ENCODE data around the gene ABCC4. TPM values are rescaled to one million over a fixed set of nuclear protein-coding genes. Genes with fewer than 3 reads are reported as not detected.

ABCC4 gene
- total and polyA plus RNA-seq, 2 experiments from 2014 or later = 4.3 to 12.2 TPM

DNA sequence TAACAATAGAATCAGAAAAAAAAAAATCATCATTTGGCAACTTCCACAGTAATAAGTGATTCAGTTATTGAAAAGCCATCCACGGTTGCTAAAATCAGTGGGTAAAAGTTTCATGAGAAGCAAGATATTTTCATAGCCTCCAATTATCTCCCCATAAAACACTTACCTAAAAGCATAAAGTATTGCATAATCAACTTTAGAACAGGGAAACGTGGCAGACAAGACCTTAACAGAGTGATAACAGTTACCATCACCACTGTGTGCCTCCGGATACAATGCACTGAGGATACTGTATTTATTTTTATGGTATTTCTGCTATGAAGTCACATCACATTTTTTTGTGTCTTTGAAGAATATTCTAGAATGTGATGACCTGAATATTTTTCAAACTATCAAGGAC lies 37.0 kb downstream of the ABCC4 start:
- Histone ChIP-seq H3K27me3 (ENCODE audit: insufficient read depth) (no peaks in the 10 kb centered on the region), H3K79me2 (replicated peaks; ENCODE audit: insufficient read depth) (no peaks in the 10 kb centered on the region), H3K36me3 (ENCODE audit: insufficient read depth) (no peaks in the 10 kb centered on the region), H3F3A (replicated peaks; ENCODE audit: low read depth) (no peaks in the 10 kb centered on the region), H3K27ac (ENCODE audit: low read depth) (no peak overlapping the region), H3K9me2 (ENCODE audit: insufficient read depth) (no peaks in the 10 kb centered on the region), H4K20me1 (replicated peaks; ENCODE audit: insufficient read depth) (no peaks in the 10 kb centered on the region), H3K4me1 (ENCODE audit: insufficient read depth) (no peaks in the 10 kb centered on the region), H3K4me2 (no peak overlapping the region), H2AFZ (no peak overlapping the region), H3K4me3 (no peak overlapping the region)
- ATAC-seq (no peak), DNase-seq (ENCODE audit: low spot score) (no peak)
- TF ChIP-seq STAT1 (IDR thresholded peaks at IDR 0.05; ENCODE audit: unreplicated experiment) (no peak), ZNF114 (CRISPR knock-in tag; IDR thresholded peaks at IDR 0.05) (no peak), POLR2AphosphoS5 (IDR thresholded peaks at IDR 0.05; ENCODE audit: low read depth) (no peak), ZNF331 (CRISPR knock-in tag; IDR thresholded peaks at IDR 0.05; ENCODE audit: low read depth) (no peak), NANOG (IDR thresholded peaks at IDR 0.05; ENCODE audit: borderline replicate concordance) (no peak), CREB1 (CRISPR knock-in tag; IDR thresholded peaks at IDR 0.05; ENCODE audit: low read depth) (no peak), EZH2 (IDR thresholded peaks at IDR 0.05; ENCODE audit: low read depth, unreplicated experiment) (no peak), JUNB (IDR thresholded peaks at IDR 0.05; ENCODE audit: unreplicated experiment) (no peak), EZH2phosphoT487 (IDR thresholded peaks at IDR 0.05; ENCODE audit: unreplicated experiment) (no peak)
- TF ChIP-seq, protein P1, sequence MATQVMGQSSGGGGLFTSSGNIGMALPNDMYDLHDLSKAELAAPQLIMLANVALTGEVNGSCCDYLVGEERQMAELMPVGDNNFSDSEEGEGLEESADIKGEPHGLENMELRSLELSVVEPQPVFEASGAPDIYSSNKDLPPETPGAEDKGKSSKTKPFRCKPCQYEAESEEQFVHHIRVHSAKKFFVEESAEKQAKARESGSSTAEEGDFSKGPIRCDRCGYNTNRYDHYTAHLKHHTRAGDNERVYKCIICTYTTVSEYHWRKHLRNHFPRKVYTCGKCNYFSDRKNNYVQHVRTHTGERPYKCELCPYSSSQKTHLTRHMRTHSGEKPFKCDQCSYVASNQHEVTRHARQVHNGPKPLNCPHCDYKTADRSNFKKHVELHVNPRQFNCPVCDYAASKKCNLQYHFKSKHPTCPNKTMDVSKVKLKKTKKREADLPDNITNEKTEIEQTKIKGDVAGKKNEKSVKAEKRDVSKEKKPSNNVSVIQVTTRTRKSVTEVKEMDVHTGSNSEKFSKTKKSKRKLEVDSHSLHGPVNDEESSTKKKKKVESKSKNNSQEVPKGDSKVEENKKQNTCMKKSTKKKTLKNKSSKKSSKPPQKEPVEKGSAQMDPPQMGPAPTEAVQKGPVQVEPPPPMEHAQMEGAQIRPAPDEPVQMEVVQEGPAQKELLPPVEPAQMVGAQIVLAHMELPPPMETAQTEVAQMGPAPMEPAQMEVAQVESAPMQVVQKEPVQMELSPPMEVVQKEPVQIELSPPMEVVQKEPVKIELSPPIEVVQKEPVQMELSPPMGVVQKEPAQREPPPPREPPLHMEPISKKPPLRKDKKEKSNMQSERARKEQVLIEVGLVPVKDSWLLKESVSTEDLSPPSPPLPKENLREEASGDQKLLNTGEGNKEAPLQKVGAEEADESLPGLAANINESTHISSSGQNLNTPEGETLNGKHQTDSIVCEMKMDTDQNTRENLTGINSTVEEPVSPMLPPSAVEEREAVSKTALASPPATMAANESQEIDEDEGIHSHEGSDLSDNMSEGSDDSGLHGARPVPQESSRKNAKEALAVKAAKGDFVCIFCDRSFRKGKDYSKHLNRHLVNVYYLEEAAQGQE (IDR thresholded peaks at IDR 0.05; ENCODE audit: unreplicated experiment) = no peak
- TF ChIP-seq, protein P2, sequence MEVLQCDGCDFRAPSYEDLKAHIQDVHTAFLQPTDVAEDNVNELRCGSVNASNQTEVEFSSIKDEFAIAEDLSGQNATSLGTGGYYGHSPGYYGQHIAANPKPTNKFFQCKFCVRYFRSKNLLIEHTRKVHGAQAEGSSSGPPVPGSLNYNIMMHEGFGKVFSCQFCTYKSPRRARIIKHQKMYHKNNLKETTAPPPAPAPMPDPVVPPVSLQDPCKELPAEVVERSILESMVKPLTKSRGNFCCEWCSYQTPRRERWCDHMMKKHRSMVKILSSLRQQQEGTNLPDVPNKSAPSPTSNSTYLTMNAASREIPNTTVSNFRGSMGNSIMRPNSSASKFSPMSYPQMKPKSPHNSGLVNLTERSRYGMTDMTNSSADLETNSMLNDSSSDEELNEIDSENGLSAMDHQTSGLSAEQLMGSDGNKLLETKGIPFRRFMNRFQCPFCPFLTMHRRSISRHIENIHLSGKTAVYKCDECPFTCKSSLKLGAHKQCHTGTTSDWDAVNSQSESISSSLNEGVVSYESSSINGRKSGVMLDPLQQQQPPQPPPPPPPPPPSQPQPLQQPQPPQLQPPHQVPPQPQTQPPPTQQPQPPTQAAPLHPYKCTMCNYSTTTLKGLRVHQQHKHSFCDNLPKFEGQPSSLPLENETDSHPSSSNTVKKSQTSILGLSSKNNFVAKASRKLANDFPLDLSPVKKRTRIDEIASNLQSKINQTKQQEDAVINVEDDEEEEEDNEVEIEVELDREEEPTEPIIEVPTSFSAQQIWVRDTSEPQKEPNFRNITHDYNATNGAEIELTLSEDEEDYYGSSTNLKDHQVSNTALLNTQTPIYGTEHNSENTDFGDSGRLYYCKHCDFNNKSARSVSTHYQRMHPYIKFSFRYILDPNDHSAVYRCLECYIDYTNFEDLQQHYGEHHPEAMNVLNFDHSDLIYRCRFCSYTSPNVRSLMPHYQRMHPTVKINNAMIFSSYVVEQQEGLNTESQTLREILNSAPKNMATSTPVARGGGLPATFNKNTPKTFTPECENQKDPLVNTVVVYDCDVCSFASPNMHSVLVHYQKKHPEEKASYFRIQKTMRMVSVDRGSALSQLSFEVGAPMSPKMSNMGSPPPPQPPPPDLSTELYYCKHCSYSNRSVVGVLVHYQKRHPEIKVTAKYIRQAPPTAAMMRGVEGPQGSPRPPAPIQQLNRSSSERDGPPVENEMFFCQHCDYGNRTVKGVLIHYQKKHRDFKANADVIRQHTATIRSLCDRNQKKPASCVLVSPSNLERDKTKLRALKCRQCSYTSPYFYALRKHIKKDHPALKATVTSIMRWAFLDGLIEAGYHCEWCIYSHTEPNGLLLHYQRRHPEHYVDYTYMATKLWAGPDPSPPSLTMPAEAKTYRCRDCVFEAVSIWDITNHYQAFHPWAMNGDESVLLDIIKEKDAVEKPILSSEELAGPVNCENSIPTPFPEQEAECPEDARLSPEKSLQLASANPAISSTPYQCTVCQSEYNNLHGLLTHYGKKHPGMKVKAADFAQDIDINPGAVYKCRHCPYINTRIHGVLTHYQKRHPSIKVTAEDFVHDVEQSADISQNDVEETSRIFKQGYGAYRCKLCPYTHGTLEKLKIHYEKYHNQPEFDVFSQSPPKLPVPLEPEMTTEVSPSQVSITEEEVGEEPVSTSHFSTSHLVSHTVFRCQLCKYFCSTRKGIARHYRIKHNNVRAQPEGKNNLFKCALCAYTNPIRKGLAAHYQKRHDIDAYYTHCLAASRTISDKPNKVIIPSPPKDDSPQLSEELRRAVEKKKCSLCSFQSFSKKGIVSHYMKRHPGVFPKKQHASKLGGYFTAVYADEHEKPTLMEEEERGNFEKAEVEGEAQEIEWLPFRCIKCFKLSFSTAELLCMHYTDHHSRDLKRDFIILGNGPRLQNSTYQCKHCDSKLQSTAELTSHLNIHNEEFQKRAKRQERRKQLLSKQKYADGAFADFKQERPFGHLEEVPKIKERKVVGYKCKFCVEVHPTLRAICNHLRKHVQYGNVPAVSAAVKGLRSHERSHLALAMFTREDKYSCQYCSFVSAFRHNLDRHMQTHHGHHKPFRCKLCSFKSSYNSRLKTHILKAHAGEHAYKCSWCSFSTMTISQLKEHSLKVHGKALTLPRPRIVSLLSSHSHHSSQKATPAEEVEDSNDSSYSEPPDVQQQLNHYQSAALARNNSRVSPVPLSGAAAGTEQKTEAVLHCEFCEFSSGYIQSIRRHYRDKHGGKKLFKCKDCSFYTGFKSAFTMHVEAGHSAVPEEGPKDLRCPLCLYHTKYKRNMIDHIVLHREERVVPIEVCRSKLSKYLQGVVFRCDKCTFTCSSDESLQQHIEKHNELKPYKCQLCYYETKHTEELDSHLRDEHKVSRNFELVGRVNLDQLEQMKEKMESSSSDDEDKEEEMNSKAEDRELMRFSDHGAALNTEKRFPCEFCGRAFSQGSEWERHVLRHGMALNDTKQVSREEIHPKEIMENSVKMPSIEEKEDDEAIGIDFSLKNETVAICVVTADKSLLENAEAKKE (CRISPR knock-in tag; IDR thresholded peaks at IDR 0.05) = no peak
- TF ChIP-seq, protein P3, sequence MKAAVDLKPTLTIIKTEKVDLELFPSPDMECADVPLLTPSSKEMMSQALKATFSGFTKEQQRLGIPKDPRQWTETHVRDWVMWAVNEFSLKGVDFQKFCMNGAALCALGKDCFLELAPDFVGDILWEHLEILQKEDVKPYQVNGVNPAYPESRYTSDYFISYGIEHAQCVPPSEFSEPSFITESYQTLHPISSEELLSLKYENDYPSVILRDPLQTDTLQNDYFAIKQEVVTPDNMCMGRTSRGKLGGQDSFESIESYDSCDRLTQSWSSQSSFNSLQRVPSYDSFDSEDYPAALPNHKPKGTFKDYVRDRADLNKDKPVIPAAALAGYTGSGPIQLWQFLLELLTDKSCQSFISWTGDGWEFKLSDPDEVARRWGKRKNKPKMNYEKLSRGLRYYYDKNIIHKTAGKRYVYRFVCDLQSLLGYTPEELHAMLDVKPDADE (IDR thresholded peaks at IDR 0.05) = no peak
- TF ChIP-seq, protein P4, sequence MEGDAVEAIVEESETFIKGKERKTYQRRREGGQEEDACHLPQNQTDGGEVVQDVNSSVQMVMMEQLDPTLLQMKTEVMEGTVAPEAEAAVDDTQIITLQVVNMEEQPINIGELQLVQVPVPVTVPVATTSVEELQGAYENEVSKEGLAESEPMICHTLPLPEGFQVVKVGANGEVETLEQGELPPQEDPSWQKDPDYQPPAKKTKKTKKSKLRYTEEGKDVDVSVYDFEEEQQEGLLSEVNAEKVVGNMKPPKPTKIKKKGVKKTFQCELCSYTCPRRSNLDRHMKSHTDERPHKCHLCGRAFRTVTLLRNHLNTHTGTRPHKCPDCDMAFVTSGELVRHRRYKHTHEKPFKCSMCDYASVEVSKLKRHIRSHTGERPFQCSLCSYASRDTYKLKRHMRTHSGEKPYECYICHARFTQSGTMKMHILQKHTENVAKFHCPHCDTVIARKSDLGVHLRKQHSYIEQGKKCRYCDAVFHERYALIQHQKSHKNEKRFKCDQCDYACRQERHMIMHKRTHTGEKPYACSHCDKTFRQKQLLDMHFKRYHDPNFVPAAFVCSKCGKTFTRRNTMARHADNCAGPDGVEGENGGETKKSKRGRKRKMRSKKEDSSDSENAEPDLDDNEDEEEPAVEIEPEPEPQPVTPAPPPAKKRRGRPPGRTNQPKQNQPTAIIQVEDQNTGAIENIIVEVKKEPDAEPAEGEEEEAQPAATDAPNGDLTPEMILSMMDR (conservative IDR thresholded peaks at IDR 0.05; ENCODE audit: low read depth in 2 of 2) = no peak
- Mint-ChIP-seq H3K4me3 (no peak overlapping the region), H3K36me3 (ENCODE audit: low read depth) (peaks cover 18% of the 10 kb centered on the region), H3K27ac (no peak overlapping the region), H3K27me3 (ENCODE audit: insufficient read depth, low read depth, poor library complexity) (peaks cover 2% of the 10 kb centered on the region), H3K9me3 (peaks cover 5% of the 10 kb centered on the region; the same call in 2 of the 3 replicates), H3K4me1 (peaks cover 4% of the 10 kb centered on the region; the same call in 1 of the 3 replicates)
